Prostate gland (tissue), 2 donors: Measurements from ENCODE around the gene SPIN1. TPM values are rescaled to one million over a fixed set of nuclear protein-coding genes. Genes with fewer than 3 reads are reported as not detected.

ENCODE experiments used
- DNase-seq: peaks from one replicate; pipeline ENCODE4 v3.0.0-alpha.2; 2019; ENCODE audit warnings: low spot score
- H3K27ac ChIP-seq, 2 donors: fragments of 200-600 bp; sonication (generic); 2 replicates each; pipeline ENCODE4 v1.5.1; 2017 to 2019
- H3K27me3 ChIP-seq: fragments of 200-600 bp; sonication (generic); replicated peaks from 2 replicates; pipeline ENCODE4 v1.5.1; 2019; ENCODE audit not compliant: insufficient read depth
- H3K36me3 ChIP-seq, 2 donors: fragments of 200-600 bp; sonication (generic); 1 replicate in 1 of 2; 2 replicates in 1 of 2; pipeline versions ENCODE4 v1.5.1 to v1.8.1; 2017 to 2019
- H3K4me1 ChIP-seq: fragments of 200-600 bp; sonication (generic); replicated peaks from 2 replicates; pipeline ENCODE4 v1.5.1; 2019
- H3K4me3 ChIP-seq, 2 donors: fragments of 200-600 bp; sonication (generic); 2 replicates each; pipeline ENCODE4 v1.5.1; 2017 to 2019
- H3K9me3 ChIP-seq: fragments of 200-600 bp; sonication (generic); 2 replicates; pipeline ENCODE4 v1.5.1; 2017
- CTCF ChIP-seq, 4 experiments: fragments of 200-600 bp in 2 of 4; fragments of 450-650 bp in 2 of 4; sonication (generic) in 2 of 4; IDR thresholded peaks; 1 replicate in 3 of 4; 2 replicates in 1 of 4; pipeline ENCODE4 v1.5.1; 2016 to 2019; ENCODE audit warnings: antibody characterized with exemption in 4 of 4, mild to moderate bottlenecking in 2 of 4, moderate library complexity in 2 of 4
- POLR2A ChIP-seq: fragments of 450-650 bp; IDR thresholded peaks from one replicate; pipeline ENCODE4 v1.6.1; 2016; ENCODE audit warnings: antibody characterized with exemption, mild to moderate bottlenecking
- POLR2AphosphoS5 ChIP-seq: sonication (generic); formaldehyde crosslinking; IDR thresholded peaks from one replicate; pipeline ENCODE4 v1.6.1; 2017; ENCODE audit warnings: antibody characterized with exemption
- WGBS: methylation state at CpG from one replicate; pipeline ENCODE4 v1.1.5; 2018; 5-methylcytosine and 5-hydroxymethylcytosine counted together
- intact Hi-C: fragments of 100-400 bp; cut with DNase I; formaldehyde crosslinking; loops from one replicate; pipeline ENCODE4 v1.14.2; 2022
- total RNA-seq, 2 donors: library from RNA; depleted of rRNA; stranded (reverse); fragments of >200 nt; gene quantifications; one replicate each; pipeline ENCODE4 v1.1.0, GENCODE V29; 2016

SPIN1 gene
- total RNA-seq, 2 donors from 2014 or later: 74.5 to 98.5 TPM

- 47% methylated on average over 6 of the region's 6 CpGs for whole genome bisulfite sequencing
- no peak for DNase-seq
- no peaks in the 10 kb centered on the region for H3K9me3 ChIP-seq
- TF ChIP-seq CTCF (IDR thresholded peaks at IDR 0.05): no peak
- H3K36me3 ChIP-seq: no peaks in the 10 kb centered on the region
- no peak overlapping the region for H3K27ac ChIP-seq
- no peaks in the 10 kb centered on the region for H3K27me3 ChIP-seq
- intact Hi-C loops: no loop called here
- H3K4me3 ChIP-seq: no peak overlapping the region
- no peaks in the 10 kb centered on the region for H3K4me1 ChIP-seq
These were observed 110.6 kb downstream of the SPIN1 start for GRCh38 chr9:88498880-88499279.

- Histone ChIP-seq H3K27ac (no peak overlapping the region), H3K4me3 (no peak overlapping the region), H3K36me3 (no peaks in the 10 kb centered on the region), H3K4me1 (no peaks in the 10 kb centered on the region), H3K9me3 (no peaks in the 10 kb centered on the region), H3K27me3 (no peaks in the 10 kb centered on the region)
- no peak for TF ChIP-seq POLR2A
- no peak for TF ChIP-seq POLR2AphosphoS5
- TF ChIP-seq CTCF (IDR thresholded peaks at IDR 0.05): no peak
- no peak for DNase-seq
- intact Hi-C loops: no loop called here
- 93% methylated on average over 5 of the region's 5 CpGs for WGBS
These were observed 112.8 kb downstream of the SPIN1 start for GRCh38 chr9:88501086-88501485.

GRCh38 chr9:88502552-88503034, 114.3 kb downstream of the SPIN1 start:
- TF ChIP-seq POLR2A: no peak
- no peak for TF ChIP-seq CTCF (IDR thresholded peaks at IDR 0.05)
- TF ChIP-seq POLR2AphosphoS5: no peak
- Histone ChIP-seq H3K36me3 (no peaks in the 10 kb centered on the region), H3K27ac (no peak overlapping the region), H3K4me3 (no peak overlapping the region), H3K4me1 (no peaks in the 10 kb centered on the region), H3K9me3 (no peaks in the 10 kb centered on the region), H3K27me3 (no peaks in the 10 kb centered on the region)
- intact Hi-C loops: no loop called here
- DNase-seq: no peak
- WGBS: 53% methylated on average over 12 of the region's 12 CpGs

- TF ChIP-seq CTCF (IDR thresholded peaks at IDR 0.05): no peak
- no peak for TF ChIP-seq POLR2A
- TF ChIP-seq POLR2AphosphoS5: no peak
- Histone ChIP-seq H3K9me3 (no peaks in the 10 kb centered on the region), H3K4me1 (no peaks in the 10 kb centered on the region), H3K27me3 (no peaks in the 10 kb centered on the region), H3K4me3 (no peak overlapping the region), H3K36me3 (no peaks in the 10 kb centered on the region), H3K27ac (no peak overlapping the region)
- intact Hi-C loops: no loop called here
- 92% methylated on average over 18 of the region's 18 CpGs for WGBS
- DNase-seq: no peak
These were observed 115.0 kb downstream of the SPIN1 start for GRCh38 chr9:88503081-88503844.
